Skin of body (tissue), 2 donors: ENCODE measurements around the gene CEP57L1. TPM values are rescaled to one million over a fixed set of nuclear protein-coding genes. Genes with fewer than 3 reads are reported as not detected.
"Not testable (repeated sequence)": the region's sequence is repeated elsewhere in the genome, so short reads cannot be mapped to it uniquely, and the experiment has no call there.

Experiments
- DNase-seq: peaks from one replicate; lab custom pipeline; 2025; lab: John Stamatoyannopoulos, UW
- total RNA-seq: library from RNA; depleted of rRNA; stranded (reverse); fragments of >200 nt; gene quantifications from one replicate; pipeline ENCODE4 v1.2.3, GENCODE V29; 2014

Gene CEP57L1
- total RNA-seq, 1 donor from 2014 or later, result 36.8 TPM

DNA sequence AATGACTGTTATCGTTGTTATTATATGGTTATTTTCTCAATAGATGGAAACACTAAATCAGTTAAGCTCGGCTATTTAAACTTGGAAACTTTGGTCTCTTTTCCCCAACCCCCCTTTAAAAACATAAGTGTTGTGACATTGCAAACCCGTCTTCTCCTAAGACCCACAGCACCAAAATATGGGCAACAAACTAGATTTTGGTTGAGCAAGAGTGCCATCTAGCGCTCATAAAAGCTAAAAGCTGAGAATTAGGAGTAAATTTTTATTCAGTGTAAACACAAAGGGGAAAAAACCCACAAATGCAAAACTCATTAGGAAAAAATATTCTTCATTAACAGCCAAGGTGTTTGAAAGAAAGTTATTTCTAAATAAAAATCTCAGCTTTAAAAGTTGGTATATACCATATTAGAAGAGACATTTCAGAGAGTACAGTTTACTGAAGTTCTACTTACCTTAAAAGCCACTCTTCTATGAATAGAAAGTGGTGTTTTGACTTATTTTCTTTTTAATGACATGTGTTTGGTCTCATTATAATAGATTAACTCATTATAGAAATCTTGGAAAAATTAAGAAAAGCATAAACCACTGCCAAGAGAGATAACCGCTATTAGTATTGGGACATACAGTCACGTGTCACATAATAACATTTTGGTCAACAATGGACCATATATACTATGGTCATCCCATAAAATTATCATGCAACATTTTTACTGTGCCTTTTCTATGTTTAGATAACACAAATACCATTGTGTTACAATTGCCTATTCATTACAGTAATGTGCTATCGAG lies 21.8 kb upstream of the CEP57L1 start:
- peak; percentile 76 for DNase-seq

DNA sequence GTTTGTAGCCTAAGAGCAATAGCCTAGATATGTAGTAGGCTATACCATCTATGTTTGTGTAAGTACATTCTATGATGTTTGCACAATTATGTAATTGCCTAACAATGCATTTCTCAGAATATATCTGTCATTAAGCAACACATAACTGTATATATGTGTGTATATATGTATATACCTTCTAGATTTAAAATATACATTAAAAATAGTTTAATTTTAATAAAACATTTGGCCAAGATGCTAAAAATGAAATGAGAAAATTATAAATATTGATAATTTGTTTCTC lies 21.2 kb upstream of the CEP57L1 start:
- DNase-seq, result no peak

DNA sequence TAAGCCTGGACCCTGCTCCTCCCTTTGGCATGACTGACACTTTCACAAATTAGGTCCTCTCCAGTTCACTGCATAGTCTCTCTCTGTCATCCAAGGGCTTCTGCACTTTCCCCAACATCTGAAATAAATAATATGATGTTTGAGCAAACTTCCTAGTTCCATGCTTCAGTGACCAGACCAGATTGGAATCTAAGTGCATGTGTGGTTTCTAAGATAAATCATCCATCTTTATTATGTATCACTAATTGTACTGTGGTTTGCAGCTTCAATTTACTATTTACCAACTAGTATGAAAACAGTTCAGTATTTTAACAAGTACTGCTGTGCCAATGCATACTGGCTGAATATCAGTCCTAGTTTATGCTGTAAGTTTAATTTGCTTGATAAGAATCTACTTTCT lies 19.4 kb upstream of the CEP57L1 start:
- peak; percentile 52 for DNase-seq

DNA sequence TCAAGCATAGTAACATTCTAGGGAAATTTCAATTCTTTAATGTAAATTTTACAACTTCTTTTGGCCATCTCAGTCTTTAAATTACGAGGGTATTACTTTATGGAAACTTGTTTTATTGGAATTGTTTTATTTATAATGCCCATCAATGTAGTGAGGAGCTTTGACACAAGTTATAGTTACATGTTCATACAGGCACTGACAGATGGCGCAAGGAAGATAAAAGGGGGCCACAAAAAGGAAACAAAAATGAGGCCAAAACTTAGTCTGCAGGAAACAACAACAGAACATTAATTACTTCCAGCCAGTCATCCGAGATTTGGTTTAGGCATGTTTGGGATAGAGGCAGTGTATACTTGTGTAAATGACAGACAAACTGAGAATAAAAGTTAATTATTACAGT lies 18.9 kb upstream of the CEP57L1 start:
- DNase-seq, result peak; percentile 72

DNA sequence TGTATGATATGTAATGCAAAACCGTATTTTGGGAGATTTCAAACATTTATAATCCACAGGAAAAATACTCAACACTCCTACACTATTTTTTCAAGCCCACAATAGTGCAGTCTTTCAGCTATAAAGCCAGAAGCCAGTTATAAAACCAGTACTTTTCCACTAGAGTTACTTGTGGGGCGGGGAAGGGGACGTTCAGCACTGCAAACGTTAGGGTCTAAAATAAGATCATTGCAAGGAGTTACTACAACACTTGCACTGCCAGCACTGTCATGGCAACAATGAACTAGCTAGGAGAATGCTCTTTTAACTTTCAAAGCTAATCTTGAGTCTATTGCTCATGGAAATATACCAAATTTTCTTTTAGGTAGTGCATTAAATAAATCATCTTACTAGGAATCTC lies 15.3 kb upstream of the CEP57L1 start:
- peak; percentile 23 for DNase-seq

DNA sequence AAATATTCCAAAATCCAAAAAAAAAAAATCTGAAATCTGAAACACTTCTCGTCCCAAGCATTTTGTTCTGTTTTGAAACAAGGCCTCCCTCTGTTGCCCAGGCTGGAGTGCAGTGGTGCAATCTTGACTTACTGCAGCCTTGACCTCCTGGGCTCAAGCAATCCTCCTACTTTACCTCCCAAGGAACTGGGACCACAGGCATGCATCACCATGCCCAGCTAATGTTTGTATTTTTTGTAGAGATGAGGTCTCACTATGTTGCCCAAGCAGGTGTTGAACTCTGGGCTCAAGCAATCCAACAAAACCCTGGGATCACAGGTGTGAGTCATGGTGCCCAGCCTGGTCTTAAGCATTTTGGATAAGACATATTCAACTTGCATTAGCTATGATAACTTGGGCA lies 14.3 kb upstream of the CEP57L1 start:
- no peak for DNase-seq

DNA sequence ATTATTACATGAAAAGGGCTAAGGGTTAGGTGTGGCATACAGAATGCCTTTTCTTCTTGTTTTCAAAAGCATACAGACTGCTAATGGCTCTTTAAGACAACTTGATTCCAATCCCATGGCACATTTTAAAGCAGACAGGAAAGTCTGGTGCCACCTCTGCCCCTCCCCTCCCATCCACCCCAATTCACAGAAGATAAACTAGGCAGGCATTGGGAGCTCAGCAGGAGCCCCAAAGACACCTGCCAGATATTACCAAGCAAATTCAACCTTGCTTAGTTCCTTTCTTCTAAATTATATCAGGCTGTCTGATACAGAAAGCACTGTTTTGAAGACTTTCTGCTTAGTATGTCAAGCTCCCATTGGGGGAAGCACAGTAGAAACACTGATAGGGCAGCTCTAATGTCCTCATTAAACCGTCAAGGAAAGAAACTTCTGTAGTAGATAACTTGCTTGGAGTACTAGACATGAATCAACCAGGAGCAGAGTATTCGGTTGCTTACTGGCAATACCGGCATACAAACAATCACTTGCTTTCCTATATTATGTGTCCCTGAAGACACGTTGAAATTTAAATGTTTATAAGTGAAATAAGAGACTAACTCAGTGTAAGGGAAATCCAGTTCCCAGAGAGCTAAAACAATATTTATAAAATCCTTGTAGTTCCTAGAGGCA lies 13.7 kb upstream of the CEP57L1 start:
- no peak for DNase-seq

DNA sequence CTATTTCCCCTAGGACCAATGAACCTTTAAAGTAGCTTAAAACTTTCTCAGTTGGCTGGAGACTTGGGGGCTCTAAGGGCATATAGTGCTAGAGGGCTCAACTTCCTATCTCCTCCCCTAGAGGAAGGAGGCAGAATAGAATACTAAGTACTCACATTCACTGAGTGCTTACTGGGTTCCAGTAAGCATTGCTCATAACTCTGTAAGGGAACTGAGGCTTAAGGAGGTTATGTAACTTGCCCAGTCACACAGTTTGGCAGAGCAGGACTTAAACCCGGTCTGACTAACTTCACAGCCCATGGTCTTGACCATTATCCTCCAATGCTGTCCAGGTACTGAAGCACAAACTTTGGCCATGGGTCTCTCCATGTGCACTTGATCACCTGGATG lies 13.1 kb upstream of the CEP57L1 start:
- no peak for DNase-seq

DNA sequence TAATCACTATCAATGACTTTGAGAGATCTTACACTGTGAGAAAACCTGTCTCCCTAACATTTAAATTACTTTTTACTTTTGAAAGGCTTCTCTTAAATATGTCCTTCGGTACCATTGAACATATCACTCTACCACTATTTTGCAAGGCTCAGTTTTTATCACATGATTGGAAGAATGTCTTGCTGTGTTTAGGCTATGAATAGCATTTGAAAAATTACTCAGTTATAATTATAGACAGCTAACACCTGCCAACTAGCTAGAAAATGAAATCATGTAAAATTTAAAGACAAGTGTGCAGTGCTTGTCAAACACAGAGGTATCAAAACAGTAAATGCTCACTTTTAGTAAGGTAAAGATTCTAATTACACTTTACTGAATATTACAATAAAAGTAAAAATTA lies 11.7 kb upstream of the CEP57L1 start:
- DNase-seq, result no peak

DNA sequence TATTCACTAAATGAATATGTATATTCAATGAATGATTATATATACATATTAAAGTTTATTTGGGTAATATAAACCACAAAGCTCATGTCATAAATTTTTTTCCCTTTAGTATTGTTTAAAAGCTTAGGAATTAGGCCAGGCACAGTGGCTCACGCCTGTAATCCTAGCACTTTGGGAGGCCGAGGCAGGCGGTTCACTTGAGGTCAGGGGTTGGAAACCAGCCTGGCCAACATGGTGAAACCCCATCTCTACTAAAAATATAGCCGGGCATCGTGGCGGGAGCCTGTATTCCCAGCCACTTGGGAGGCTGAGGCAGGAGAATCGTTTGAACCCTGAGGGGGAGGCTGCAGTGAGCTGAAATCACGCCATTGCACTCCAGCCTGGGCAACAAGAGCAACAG lies 11.2 kb upstream of the CEP57L1 start:
- DNase-seq, result not testable (repeated sequence)

DNA sequence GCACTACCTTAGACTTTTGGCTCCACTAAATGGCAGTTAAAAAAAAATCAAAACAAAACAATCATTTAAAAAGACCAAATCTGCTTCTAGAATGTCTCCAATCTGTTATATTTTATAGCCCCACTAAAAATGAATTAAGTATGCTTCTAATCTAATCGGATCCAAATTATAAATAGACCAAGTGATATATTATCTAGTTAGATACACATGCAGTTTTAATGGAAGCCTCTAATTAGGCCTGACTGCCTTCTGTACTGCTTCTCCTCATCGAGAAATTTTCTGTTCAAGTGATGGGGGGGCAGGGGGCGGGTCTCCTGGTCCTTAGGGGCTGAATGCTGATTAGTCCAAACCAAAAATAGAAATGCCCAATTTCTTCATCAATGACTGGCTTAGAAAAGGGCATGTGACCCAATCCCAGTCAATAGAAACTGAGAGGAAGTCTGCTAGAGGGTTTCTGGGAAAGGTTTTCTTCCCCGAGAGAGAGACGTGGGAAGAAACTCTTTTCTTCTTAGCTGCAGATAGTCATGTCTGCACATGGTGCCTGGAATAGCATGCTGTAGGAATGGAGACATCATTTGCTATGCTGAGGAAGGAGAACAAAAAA lies 7.5 kb upstream of the CEP57L1 start:
- DNase-seq, result no peak

DNA sequence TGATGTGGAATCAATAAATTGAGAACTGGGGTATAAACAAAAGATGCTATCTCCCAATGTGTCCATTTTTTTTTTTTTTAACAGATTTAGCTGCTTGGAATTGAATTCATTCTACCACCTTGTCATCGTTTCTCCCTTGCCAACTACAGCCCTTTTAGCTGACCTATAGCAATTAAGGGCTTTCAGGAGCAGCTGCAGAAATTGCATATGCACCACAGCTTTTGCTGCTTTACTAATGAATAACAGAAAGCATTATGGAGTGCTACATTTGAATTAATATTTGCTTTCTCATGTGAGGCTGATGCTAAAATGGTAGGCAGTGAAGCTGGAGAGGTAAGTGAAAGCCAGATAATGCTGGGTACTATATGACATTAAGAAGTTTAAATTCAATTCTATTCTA lies 6.3 kb upstream of the CEP57L1 start:
- peak; percentile 5 for DNase-seq

DNA sequence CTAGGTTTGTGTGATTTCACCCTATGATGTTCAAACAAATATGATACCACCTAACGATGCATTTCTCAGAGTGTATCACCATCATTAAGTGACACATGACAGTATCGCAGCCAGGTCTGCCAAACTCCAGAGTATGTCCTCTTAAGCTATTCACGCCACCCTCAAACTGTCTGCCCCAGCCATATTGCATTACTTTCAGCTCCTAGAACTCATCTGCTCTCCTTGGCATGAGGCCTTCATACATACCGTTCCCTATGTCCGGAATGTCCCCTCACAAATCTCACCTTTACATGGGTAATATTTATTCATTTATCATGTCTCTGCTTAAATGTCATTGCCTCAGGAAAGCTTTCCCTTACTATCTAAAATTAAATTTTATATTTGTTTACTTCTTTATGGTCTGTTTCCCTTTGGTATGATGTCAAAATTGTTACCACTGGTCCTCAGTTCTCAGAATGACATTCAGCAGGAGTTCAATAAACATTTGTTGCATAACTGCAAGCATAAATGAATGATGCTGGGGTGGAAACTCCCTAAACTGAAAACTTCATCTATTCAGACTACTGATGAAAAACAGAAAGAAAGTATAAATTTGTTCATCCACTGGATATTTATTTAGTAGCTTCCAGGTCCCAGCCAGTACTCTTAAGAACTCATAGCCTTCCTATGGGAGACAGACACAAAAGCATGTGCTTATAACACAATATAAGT lies 3.8 kb upstream of the CEP57L1 start:
- no peak for DNase-seq

DNA sequence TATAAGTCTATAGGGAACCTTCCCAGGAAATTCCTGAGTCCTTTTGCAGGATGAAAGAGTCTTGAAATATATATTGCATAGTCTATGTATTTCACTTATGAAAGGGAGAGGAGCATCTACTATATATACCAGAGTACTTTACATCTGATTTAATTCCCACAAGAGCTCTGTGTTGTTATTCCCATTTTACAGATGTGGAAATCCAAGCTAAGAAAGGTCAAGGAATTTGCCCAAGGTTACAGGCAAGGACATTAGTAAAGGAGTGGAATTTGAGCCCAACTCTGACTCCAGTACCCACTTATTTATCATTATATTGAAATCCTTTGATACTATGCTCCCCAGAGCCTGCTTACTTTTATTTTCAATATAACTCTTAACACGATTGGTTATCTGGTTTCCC lies 3.2 kb upstream of the CEP57L1 start:
- DNase-seq, result no peak

DNA sequence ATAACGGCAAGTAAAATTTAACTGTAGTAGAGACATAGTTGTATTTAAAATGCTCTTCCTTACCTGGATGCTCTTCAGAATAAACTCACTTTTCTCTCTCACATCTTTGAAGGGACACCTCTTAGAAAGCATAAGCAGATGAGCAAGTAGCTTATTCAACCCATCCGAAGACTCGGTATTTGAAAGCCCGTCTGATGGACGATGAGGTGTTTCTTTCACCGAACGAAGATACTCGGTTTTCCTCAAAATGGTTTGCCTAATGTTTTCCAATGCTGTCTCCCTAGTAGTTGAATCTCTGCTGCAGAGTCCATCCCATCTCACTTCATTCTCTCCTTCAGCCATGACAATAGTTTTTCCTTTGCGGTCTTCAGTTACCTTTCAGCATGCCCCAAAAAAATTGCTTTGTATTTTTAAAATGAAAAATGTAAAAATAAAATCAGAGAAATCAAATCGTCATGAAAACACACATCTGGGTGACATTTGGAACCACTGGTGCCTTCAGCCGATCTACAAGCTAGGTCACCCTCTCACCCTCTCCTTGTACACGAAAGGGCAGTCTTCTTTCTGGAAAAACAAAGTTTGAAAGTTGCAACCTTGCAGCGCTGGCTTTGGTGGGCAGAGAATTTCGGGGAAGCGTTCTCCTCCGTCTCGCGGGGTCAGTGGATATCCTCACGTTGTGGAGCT lies 1.4 kb upstream of the CEP57L1 start:
- peak; percentile 31 for DNase-seq

DNA sequence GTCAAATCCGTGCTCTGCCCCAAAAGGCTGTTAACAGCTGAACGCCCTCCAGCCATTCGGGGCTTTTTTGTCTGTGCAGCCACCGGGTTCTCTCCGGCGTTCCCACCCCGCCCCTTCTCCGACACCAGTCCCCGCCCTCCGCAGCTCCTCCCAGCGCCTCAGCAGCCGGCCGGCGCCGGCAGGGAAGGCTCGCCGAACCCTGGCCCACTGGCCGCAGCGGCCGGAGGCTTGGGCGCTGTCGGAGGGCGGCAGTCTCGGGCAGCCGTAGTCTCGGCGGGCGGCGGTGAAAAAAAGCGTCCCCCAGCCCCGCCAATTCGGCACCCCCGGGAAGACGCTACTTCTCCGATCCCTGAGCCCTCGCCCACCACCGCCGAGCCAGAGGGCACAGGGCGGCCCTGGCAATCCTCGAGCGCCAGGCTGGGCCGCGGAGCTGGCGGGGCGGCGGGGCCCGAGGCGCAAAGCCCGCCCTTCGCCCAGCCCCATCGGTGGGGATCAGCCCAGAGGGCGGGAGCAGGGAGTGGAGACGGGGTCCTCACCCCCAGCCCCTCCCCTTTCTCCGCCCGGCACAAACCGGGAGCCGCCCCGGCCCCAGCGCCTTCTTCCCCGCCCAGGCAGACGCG lies 781 bp upstream of the CEP57L1 start, which contains the start of gene SESN1:
Gene SESN1, minus strand, starts transcription at position 431 of the 620 bp plus-strand sequence. CDS start 773 bp downstream, outside the sequence.
- DNase-seq, result peak; percentile 90

DNA sequence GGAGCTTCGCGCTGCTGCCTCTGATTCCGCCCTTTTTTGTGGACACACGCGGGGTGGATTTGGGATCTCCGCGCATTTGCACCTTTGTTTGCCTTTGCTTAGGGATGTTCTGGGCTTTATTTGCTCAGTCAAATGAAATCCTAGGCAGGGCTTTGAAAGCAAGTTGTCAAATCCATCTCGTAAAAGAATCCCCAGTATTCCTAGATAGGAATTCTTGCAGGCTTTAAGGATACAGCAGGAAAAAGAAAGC lies 453 bp downstream of the CEP57L1 start:
- no peak for DNase-seq

DNA sequence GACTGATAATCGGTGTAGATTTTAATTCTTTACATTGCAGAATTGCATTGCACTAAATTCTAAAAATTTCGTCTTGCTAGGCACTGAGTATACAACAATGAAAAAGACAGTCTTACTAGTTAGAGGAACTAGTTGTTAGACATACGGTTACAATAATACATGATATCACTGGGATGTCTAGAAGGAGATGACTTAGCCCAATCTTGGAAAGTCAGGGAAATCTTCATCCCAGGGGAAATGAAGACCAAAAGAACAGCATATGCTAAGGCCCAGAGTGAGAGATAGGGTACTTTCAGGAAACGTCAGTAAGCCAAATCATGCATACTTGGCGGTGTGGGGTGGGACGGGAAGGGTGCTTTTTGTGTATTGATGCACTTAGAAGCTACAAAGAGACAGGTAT lies 901 bp downstream of the CEP57L1 start:
- DNase-seq, result no peak

DNA sequence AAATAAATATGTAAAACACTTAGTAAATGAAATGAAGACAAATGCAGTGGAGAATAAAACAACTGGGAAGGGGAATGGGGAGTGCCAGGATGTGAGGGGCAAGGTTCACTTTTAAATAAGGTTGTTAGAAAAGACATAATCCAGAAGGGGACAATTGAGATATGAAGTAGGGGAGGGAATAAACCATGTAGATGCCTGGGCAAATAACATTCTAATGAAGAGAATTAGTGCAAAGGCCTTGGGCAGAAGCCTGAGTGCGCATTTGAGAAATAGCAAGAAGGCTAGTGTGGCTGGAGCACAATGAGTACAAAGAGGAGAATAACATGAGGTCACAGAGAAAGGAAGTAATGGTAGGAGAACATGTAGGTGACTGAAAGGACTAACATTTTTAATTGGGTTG lies 2.4 kb downstream of the CEP57L1 start:
- DNase-seq, result no peak

DNA sequence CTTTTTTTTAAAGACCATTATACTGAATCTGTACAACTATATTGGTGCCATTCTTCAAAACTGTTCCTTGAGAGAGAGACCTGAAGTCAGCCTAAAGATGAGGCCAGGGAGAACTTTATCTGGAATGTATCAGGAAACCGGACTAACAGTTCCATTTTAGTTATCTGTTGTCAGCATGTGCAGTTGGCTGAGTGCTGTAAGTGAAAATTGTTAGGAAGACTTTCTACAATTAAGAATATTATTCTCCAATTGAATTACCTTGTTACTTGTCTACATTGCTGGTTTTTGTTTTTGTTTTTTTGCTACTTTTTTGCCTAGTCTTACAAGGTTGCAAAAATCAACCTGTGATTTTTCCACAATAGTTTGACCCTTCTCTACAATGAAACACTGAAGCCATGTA lies 7.5 kb downstream of the CEP57L1 start:
- no peak for DNase-seq

DNA sequence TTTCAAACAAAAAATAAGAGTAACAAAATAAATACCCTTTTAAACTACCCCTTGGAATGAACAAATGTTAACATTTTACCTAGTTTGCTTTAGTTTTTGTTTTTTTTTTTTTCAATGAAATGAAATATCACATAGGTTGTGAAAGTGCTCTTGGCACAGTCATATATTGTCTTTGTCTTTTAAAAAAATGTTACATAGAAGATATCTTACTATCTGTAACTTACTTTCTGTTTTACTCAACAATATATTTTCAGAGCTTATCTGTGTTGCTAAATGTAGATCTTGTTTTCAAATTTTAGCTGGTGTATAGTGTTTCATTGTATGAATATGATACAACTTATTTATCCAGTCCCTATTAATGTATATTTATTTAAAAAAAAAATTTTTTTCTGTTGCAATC lies 8.6 kb downstream of the CEP57L1 start:
- no peak for DNase-seq

DNA sequence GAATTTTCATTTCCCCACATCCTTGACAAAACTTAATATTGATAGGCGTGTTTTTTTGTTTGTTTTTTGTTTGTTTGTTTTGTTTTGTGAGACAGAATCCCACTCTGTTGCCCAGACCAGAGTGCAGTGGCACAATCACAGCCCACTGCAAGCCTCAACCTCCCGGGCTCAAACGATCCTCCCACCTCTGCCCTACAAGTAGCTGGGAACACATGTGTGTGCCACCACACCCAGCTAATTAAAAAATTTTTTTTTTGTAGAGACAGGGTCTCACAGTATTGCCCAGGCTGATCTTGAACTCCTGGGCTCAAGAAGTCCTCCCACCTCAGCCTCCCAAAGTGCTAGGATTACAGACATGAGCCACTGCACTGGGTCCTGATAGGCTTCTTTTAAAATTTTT lies 9.2 kb downstream of the CEP57L1 start:
- DNase-seq, result no peak
